H1 (cell line): ENCODE results near the gene AAK1. TPM values are rescaled to one million over a fixed set of nuclear protein-coding genes. Genes with fewer than 3 reads are reported as not detected.

Experiments
- CTCF ChIA-PET: fragments of 300-600 bp; sonication (Branson Sonifier 250); formaldehyde crosslinking; loops from one replicate; lab custom pipeline; 2021; ENCODE audit not compliant: partially characterized antibody; lab: Charles Lee
- POLR2A ChIA-PET: fragments of 300-600 bp; sonication (Branson Sonifier 250); formaldehyde crosslinking; loops from one replicate; lab custom pipeline; 2021; ENCODE audit warnings: inconsistent platforms; ENCODE audit not compliant: partially characterized antibody; lab: Charles Lee
- DNase-seq, 2 experiments: peaks; one replicate each; pipeline versions ENCODE4 v3.0.0 to v3.0.0-alpha.2; 2010 to 2022; ENCODE audit warnings: low spot score in 2 of 2, low read depth in 1 of 2, mixed read lengths in 1 of 2
- FAIRE-seq: peaks from 2 replicates; lab custom pipeline; 2011; peaks lifted over from hg19 to GRCh38; lab: Jason Lieb, UNC
- H2AFZ ChIP-seq: 2 replicates; pipeline ENCODE4 v1.8.1; 2012; ENCODE audit warnings: low read length, inconsistent platforms
- H2AK5ac ChIP-seq: 2 replicates; pipeline ENCODE4 v1.6.1; 2013; ENCODE audit warnings: low read depth, low read length
- H2BK120ac ChIP-seq: replicated peaks from 2 replicates; pipeline ENCODE3; 2013; ENCODE audit warnings: low read depth, low read length, inconsistent platforms
- H2BK12ac ChIP-seq: 2 replicates; pipeline ENCODE4 v1.6.1; 2013; ENCODE audit warnings: low read depth, low read length
- H2BK15ac ChIP-seq: 2 replicates; pipeline ENCODE4 v1.6.1; 2013; ENCODE audit warnings: low read length
- H2BK20ac ChIP-seq: 2 replicates; pipeline ENCODE4 v1.6.1; 2013; ENCODE audit warnings: low read length
- H2BK5ac ChIP-seq: 2 replicates; pipeline ENCODE4 v1.6.1; 2013; ENCODE audit warnings: low read depth, low read length
- H3K14ac ChIP-seq: 2 replicates; pipeline ENCODE4 v1.6.1; 2013; ENCODE audit warnings: inconsistent platforms; ENCODE audit not compliant: insufficient read length
- H3K18ac ChIP-seq: 2 replicates; pipeline ENCODE4 v1.6.1; 2013; ENCODE audit warnings: low read length; ENCODE audit errors: extremely low read depth
- H3K23ac ChIP-seq: 2 replicates; pipeline ENCODE4 v1.6.1; 2013; ENCODE audit warnings: inconsistent platforms; ENCODE audit not compliant: insufficient read length
- H3K23me2 ChIP-seq: 2 replicates; pipeline ENCODE4 v1.6.1; 2013; ENCODE audit warnings: low read depth, low read length
- H3K27ac ChIP-seq: 2 replicates; pipeline ENCODE4 v1.6.1; 2011; ENCODE audit warnings: low read depth, low read length, inconsistent platforms
- H3K27me3 ChIP-seq, 4 experiments: replicated peaks in 1 of 4; 1 replicate in 1 of 4; 2 replicates in 3 of 4; pipeline versions ENCODE4 v1.6.1 to v1.8.1; 2011 to 2013; ENCODE audit warnings: low read length in 3 of 4, mild to moderate bottlenecking in 3 of 4, inconsistent platforms in 2 of 4, mixed read lengths in 2 of 4, moderate library complexity in 1 of 4; ENCODE audit not compliant: control insufficient read depth in 3 of 4, insufficient read depth in 3 of 4; ENCODE audit errors: extremely low read depth in 1 of 4
- H3K36me3 ChIP-seq, 4 experiments: 2 replicates each; pipeline versions ENCODE4 v1.6.1 to v1.8.1; 2011 to 2013; ENCODE audit warnings: mild to moderate bottlenecking in 4 of 4, low read length in 3 of 4, moderate library complexity in 2 of 4, control low read depth in 1 of 4, inconsistent platforms in 1 of 4; ENCODE audit not compliant: insufficient read depth in 4 of 4, control insufficient read depth in 2 of 4
- H3K4ac ChIP-seq: replicated peaks from 2 replicates; pipeline ENCODE3; 2013; ENCODE audit warnings: low read length, low read depth, mixed read lengths, inconsistent platforms; ENCODE audit not compliant: insufficient read length
- H3K4me1 ChIP-seq, 4 experiments: replicated peaks in 1 of 4; 1 replicate in 1 of 4; 2 replicates in 3 of 4; pipeline versions ENCODE4 v1.6.1 to v1.8.1; 2011 to 2013; ENCODE audit warnings: low read length in 3 of 4, inconsistent platforms in 2 of 4, mixed read lengths in 1 of 4; ENCODE audit not compliant: insufficient read depth in 4 of 4, control insufficient read depth in 3 of 4
- H3K4me2 ChIP-seq, 2 experiments: 2 replicates each; pipeline versions ENCODE4 v1.6.1 to v1.8.1; 2011 to 2013; ENCODE audit warnings: low read depth in 2 of 2, low read length in 2 of 2, control low read depth in 1 of 2, inconsistent platforms in 1 of 2, mild to moderate bottlenecking in 1 of 2; ENCODE audit not compliant: insufficient read depth in 1 of 2
- H3K4me3 ChIP-seq, 4 experiments: fragments of 200-600, 300-600 bp in 1 of 4; sonication (generic), shearing (Covaris generic), sonication (Bioruptor Twin) in 1 of 4; 2 replicates each; pipeline versions ENCODE4 v1.5.1 to v1.8.1; 2011 to 2016; ENCODE audit warnings: low read length in 4 of 4, low read depth in 3 of 4, control low read depth in 2 of 4, inconsistent platforms in 2 of 4, mild to moderate bottlenecking in 2 of 4, mixed read lengths in 1 of 4, moderate library complexity in 1 of 4; ENCODE audit not compliant: insufficient read depth in 2 of 4; ENCODE audit errors: extremely low read depth in 1 of 4
- H3K56ac ChIP-seq: replicated peaks from 2 replicates; pipeline ENCODE3; 2013; ENCODE audit warnings: low read depth, mild to moderate bottlenecking, mixed read lengths, low read length, inconsistent platforms; ENCODE audit not compliant: insufficient read length
- H3K79me1 ChIP-seq: 2 replicates; pipeline ENCODE4 v1.6.1; 2013; ENCODE audit warnings: low read depth, low read length, control low read depth
- H3K79me2 ChIP-seq, 2 experiments: 2 replicates each; pipeline versions ENCODE4 v1.6.1 to v1.8.1; 2012 to 2013; ENCODE audit warnings: low read length in 2 of 2, mild to moderate bottlenecking in 2 of 2, inconsistent platforms in 1 of 2; ENCODE audit not compliant: insufficient read depth in 2 of 2, control insufficient read depth in 1 of 2
- H3K9ac ChIP-seq, 4 experiments: replicated peaks in 1 of 4; 1 replicate in 1 of 4; 2 replicates in 3 of 4; pipeline versions ENCODE4 v1.6.1 to v1.8.1; 2011 to 2013; ENCODE audit warnings: low read depth in 3 of 4, low read length in 3 of 4, control low read depth in 2 of 4, mild to moderate bottlenecking in 2 of 4, moderate library complexity in 2 of 4, inconsistent platforms in 1 of 4; ENCODE audit errors: extremely low read depth in 1 of 4
- H3K9me3 ChIP-seq, 2 experiments: 2 replicates each; pipeline versions ENCODE4 v1.6.1 to v1.8.1; 2012 to 2013; ENCODE audit warnings: mild to moderate bottlenecking in 2 of 2, moderate library complexity in 2 of 2, control low read depth in 1 of 2, inconsistent platforms in 1 of 2, low read depth in 1 of 2, low read length in 1 of 2, mixed read lengths in 1 of 2; ENCODE audit not compliant: insufficient read depth in 2 of 2
- H4K20me1 ChIP-seq, 2 experiments: replicated peaks in 1 of 2; 2 replicates each; pipeline versions ENCODE3 to v1.8.1; 2011 to 2013; ENCODE audit warnings: inconsistent platforms in 2 of 2, low read length in 2 of 2, mild to moderate bottlenecking in 1 of 2; ENCODE audit not compliant: insufficient read depth in 2 of 2, control insufficient read depth in 1 of 2
- H4K5ac ChIP-seq: 2 replicates; pipeline ENCODE4 v1.6.1; 2013; ENCODE audit warnings: low read length, low read depth, mixed read lengths, inconsistent platforms; ENCODE audit not compliant: insufficient read length
- H4K8ac ChIP-seq: 2 replicates; pipeline ENCODE4 v1.8.0; 2013; ENCODE audit warnings: mild to moderate bottlenecking, moderate library complexity, low read length, inconsistent platforms; ENCODE audit not compliant: insufficient read depth; ENCODE audit errors: extremely low read depth
- H4K91ac ChIP-seq: replicated peaks from 2 replicates; pipeline ENCODE3; 2013; ENCODE audit warnings: low read length, mixed read lengths, inconsistent platforms; ENCODE audit not compliant: insufficient read length
- BRCA1 ChIP-seq: IDR thresholded peaks from 2 replicates; pipeline ENCODE4 v1.6.1; 2012; ENCODE audit warnings: low read depth, low read length, improper control_type of control experiment
- EZH2 ChIP-seq: fragments of 200-600 bp; sonication (generic); IDR thresholded peaks from 2 replicates; pipeline ENCODE4 v1.7.1; 2012; ENCODE audit warnings: low read depth, mild to moderate bottlenecking, moderate library complexity, low read length, inconsistent platforms; ENCODE audit not compliant: severe bottlenecking
- HDAC6 ChIP-seq: IDR thresholded peaks from one replicate; pipeline ENCODE4 v1.7.1; 2012; ENCODE audit warnings: low read depth, mild to moderate bottlenecking, inconsistent platforms, low read length, moderate library complexity
- KDM4A ChIP-seq: IDR thresholded peaks from one replicate; pipeline ENCODE4 v1.7.1; 2012; ENCODE audit warnings: low read depth, mild to moderate bottlenecking, moderate library complexity, low read length, inconsistent platforms; ENCODE audit not compliant: severe bottlenecking
- MAFK ChIP-seq: IDR thresholded peaks from 2 replicates; pipeline ENCODE4 v1.6.1; 2012; ENCODE audit warnings: low read depth, mild to moderate bottlenecking, improper control_type of control experiment, low read length
- PHF8 ChIP-seq: fragments of 200-600 bp; sonication (generic); conservative IDR thresholded peaks from 2 replicates; pipeline ENCODE4 v1.7.1; 2012; ENCODE audit warnings: low read depth, mild to moderate bottlenecking, inconsistent platforms, low read length, moderate library complexity
- POLR2A ChIP-seq, 2 experiments: IDR thresholded peaks; 1 replicate in 1 of 2; 2 replicates in 1 of 2; pipeline ENCODE4 v1.6.1; 2011; ENCODE audit warnings: low read depth in 2 of 2, low read length in 2 of 2, mild to moderate bottlenecking in 2 of 2; ENCODE audit errors: control extremely low read depth in 1 of 2
- RNF2 ChIP-seq: fragments of 200-900, 300-1000 bp; sonication (generic); IDR thresholded peaks from 2 replicates; pipeline ENCODE4 v1.7.1; 2016; ENCODE audit warnings: borderline replicate concordance, low read depth, mild to moderate bottlenecking, antibody characterized with exemption, low read length; ENCODE audit not compliant: poor library complexity, severe bottlenecking; ENCODE audit errors: missing control alignments
- SAP30 ChIP-seq: fragments of 300-600 bp; sonication (generic); IDR thresholded peaks from 2 replicates; pipeline ENCODE4 v1.7.1; 2012; ENCODE audit warnings: low read length, moderate library complexity, mild to moderate bottlenecking, inconsistent platforms; ENCODE audit not compliant: insufficient read depth, insufficient replicate concordance
- SIN3A ChIP-seq, 2 experiments: IDR thresholded peaks in 1 of 2; conservative IDR thresholded peaks in 1 of 2; 2 replicates each; pipeline ENCODE4 v1.6.1; 2011 to 2012; ENCODE audit warnings: low read length in 2 of 2, improper control_type of control experiment in 1 of 2, low read depth in 1 of 2, mild to moderate bottlenecking in 1 of 2
- SP2 ChIP-seq: IDR thresholded peaks from 2 replicates; pipeline ENCODE4 v1.6.1; 2012; ENCODE audit warnings: mild to moderate bottlenecking, low read length, inconsistent platforms
- SRF ChIP-seq: IDR thresholded peaks from 2 replicates; pipeline ENCODE4 v1.6.1; 2011; ENCODE audit warnings: mild to moderate bottlenecking, low read depth, low read length, moderate library complexity
- TEAD4 ChIP-seq: IDR thresholded peaks from 2 replicates; pipeline ENCODE4 v1.6.1; 2012; ENCODE audit warnings: low read depth, low read length, inconsistent platforms, mixed read lengths
- WGBS, 2 experiments: shearing (Covaris generic) in 1 of 2; methylation state at CpG; one replicate each; pipeline versions ENCODE4 v1.1.6 to v1.1.7; 2013 to 2015; ENCODE audit warnings: low lambda C conversion rate in 2 of 2, mixed read lengths in 2 of 2, inconsistent platforms in 1 of 2, low coverage in 1 of 2, missing lambda C conversion rate in 1 of 2; ENCODE audit not compliant: insufficient replicate concordance in 2 of 2, insufficient coverage in 1 of 2, insufficient read length in 1 of 2; ENCODE audit errors: extremely low coverage in 1 of 2, missing lambda C conversion rate in 1 of 2; 5-methylcytosine and 5-hydroxymethylcytosine counted together
- polyA plus RNA-seq, 7 experiments: library from polyadenylated mRNA; depleted of rRNA in 3 of 7; stranded (reverse) in 5 of 7; unstranded in 2 of 7; fragments of >200 nt in 5 of 7; fragments of 200-250 nt in 2 of 7; gene quantifications; 1 replicate in 5 of 7; 2 replicates in 1 of 7; 4 replicates in 1 of 7; pipeline versions ENCODE4 v1.2.1 to v1.2.3, GENCODE V29; 2011 to 2013; ENCODE audit warnings: missing spikeins in 2 of 7, mixed read lengths in 2 of 7
- total RNA-seq: library from RNA; stranded (reverse); fragmentation: NEBNext Ultra II Directional; extraction: Animal tissue kit (Norgen Biotek cat#: 25700); gene quantifications from 2 replicates; pipeline ENCODE4 v1.2.1, GENCODE V29; 2021

Gene AAK1
- total and polyA plus RNA-seq, 2 of the 8 experiments (the other 6 are each of a cell fraction or from before 2014, with no cell fraction given): 10.0 to 40.5 TPM

GRCh38 chr2:69509011-69509749, 134.4 kb downstream of the AAK1 start:
- no peak overlapping the region for H2BK15ac ChIP-seq
- no peak overlapping the region for H3K9ac ChIP-seq
- CTCF ChIA-PET: no interaction called here
- H3K27me3 ChIP-seq: no peaks in the 10 kb centered on the region
- H3K4me1 ChIP-seq: no peaks in the 10 kb centered on the region
- H3K36me3 ChIP-seq: peaks cover 3 to 40% (median 20%) of the 10 kb centered on the region in 4 experiments; a peak in 6 of 8 replicates
- no peak overlapping the region for H3K18ac ChIP-seq
- no peak overlapping the region for H2BK120ac ChIP-seq
- H2AFZ ChIP-seq: no peak overlapping the region
- H3K9me3 ChIP-seq: no peaks in the 10 kb centered on the region
- H3K4ac ChIP-seq: no peak overlapping the region
- H3K79me2 ChIP-seq: no peaks in the 10 kb centered on the region
- H2AK5ac ChIP-seq: no peak overlapping the region
- no peak overlapping the region for H2BK5ac ChIP-seq
- POLR2A ChIA-PET: no interaction called here
- H3K23me2 ChIP-seq: no peaks in the 10 kb centered on the region
- H4K91ac ChIP-seq: no peak overlapping the region
- no peak for DNase-seq
- H3K79me1 ChIP-seq: no peaks in the 10 kb centered on the region
- no peaks in the 10 kb centered on the region for H4K20me1 ChIP-seq
- H3K4me2 ChIP-seq: no peak overlapping the region
- H3K14ac ChIP-seq: no peak overlapping the region
- no peak overlapping the region for H3K23ac ChIP-seq
- H3K56ac ChIP-seq: no peak overlapping the region
- H2BK12ac ChIP-seq: no peak overlapping the region
- no peak overlapping the region for H2BK20ac ChIP-seq
- H3K4me3 ChIP-seq: no peak overlapping the region
- 87% methylated on average over 7 of the region's 7 CpGs; no CpG with 5 or more reads in 1 of the 2 experiments for WGBS, 2 experiments
- no peak for FAIRE-seq
- no peak overlapping the region for H4K8ac ChIP-seq
- H4K5ac ChIP-seq: no peak overlapping the region
- no peak overlapping the region for H3K27ac ChIP-seq
- no peak for TF ChIP-seq HDAC6
- TF ChIP-seq POLR2A (IDR thresholded peaks at IDR 0.05; ENCODE audit: control extremely low read depth in 1 of 2, low read depth in 2 of 2, low read length in 2 of 2): no peak
- no peak for TF ChIP-seq KDM4A
- no peak for TF ChIP-seq MAFK
- TF ChIP-seq TEAD4: no peak
- TF ChIP-seq SAP30: no peak
- no peak for TF ChIP-seq EZH2
- TF ChIP-seq RNF2: no peak
- TF ChIP-seq SRF: no peak
- no peak for TF ChIP-seq SIN3A (conservative IDR thresholded peaks at IDR 0.05 in 1 of 2, IDR thresholded peaks at IDR 0.05 in 1 of 2; ENCODE audit: low read depth in 1 of 2, low read length in 2 of 2)
- no peak for TF ChIP-seq PHF8
- TF ChIP-seq SP2: no peak
- no peak for TF ChIP-seq BRCA1
